Mesendoderm (in vitro differentiated cells): ENCODE measurements around the gene ZNF341. TPM values are rescaled to one million over a fixed set of nuclear protein-coding genes. Genes with fewer than 3 reads are reported as not detected.

ENCODE experiments used
- DNase-seq: peaks from one replicate; pipeline ENCODE4 v3.0.0; 2013
- H2AK5ac ChIP-seq: 2 replicates; pipeline ENCODE4 v1.6.1; 2013; ENCODE audit warnings: low read length, inconsistent platforms
- H2BK120ac ChIP-seq: 2 replicates; pipeline ENCODE4 v1.6.1; 2013; ENCODE audit warnings: low read depth, mild to moderate bottlenecking, low read length, moderate library complexity, mixed read lengths
- H2BK15ac ChIP-seq: replicated peaks from 2 replicates; pipeline ENCODE4 v1.6.1; 2013; ENCODE audit warnings: low read depth, mild to moderate bottlenecking, moderate library complexity
- H2BK5ac ChIP-seq: 2 replicates; pipeline ENCODE4 v1.6.1; 2013; ENCODE audit warnings: low read length, inconsistent platforms
- H3K18ac ChIP-seq: 2 replicates; pipeline ENCODE4 v1.6.1; 2013; ENCODE audit warnings: mild to moderate bottlenecking, low read length, mixed read lengths
- H3K23ac ChIP-seq: one replicate; pipeline ENCODE4 v1.6.1; 2013; ENCODE audit warnings: low read length
- H3K27ac ChIP-seq: 2 replicates; pipeline ENCODE4 v1.5.1; 2013; ENCODE audit warnings: low read depth, mild to moderate bottlenecking, inconsistent platforms, low read length, moderate library complexity
- H3K27me3 ChIP-seq: 2 replicates; pipeline ENCODE4 v1.6.1; 2013; ENCODE audit warnings: low read length, control low read depth, mild to moderate bottlenecking, inconsistent platforms; ENCODE audit not compliant: insufficient read depth, poor library complexity
- H3K36me3 ChIP-seq: 2 replicates; pipeline ENCODE4 v1.6.1; 2013; ENCODE audit warnings: low read length, inconsistent platforms; ENCODE audit not compliant: control insufficient read depth, insufficient read depth
- H3K4ac ChIP-seq: one replicate; pipeline ENCODE4 v1.6.1; 2013; ENCODE audit warnings: low read depth, mild to moderate bottlenecking, low read length, moderate library complexity
- H3K4me1 ChIP-seq: 2 replicates; pipeline ENCODE4 v1.6.1; 2013; ENCODE audit warnings: low read depth, low read length, inconsistent platforms; ENCODE audit not compliant: control insufficient read depth
- H3K4me2 ChIP-seq: 2 replicates; pipeline ENCODE4 v1.6.1; 2013; ENCODE audit warnings: low read length
- H3K4me3 ChIP-seq: 2 replicates; pipeline ENCODE4 v1.5.1; 2013; ENCODE audit warnings: mild to moderate bottlenecking, low read length
- H3K56ac ChIP-seq: one replicate; pipeline ENCODE4 v1.6.1; 2013; ENCODE audit warnings: low read length
- H3K79me1 ChIP-seq: 2 replicates; pipeline ENCODE4 v1.6.1; 2013; ENCODE audit warnings: low read length, inconsistent platforms
- H3K79me2 ChIP-seq: 2 replicates; pipeline ENCODE4 v1.6.1; 2013; ENCODE audit warnings: mild to moderate bottlenecking, low read length; ENCODE audit not compliant: control insufficient read depth, insufficient read depth
- H3K9ac ChIP-seq: 2 replicates; pipeline ENCODE4 v1.6.1; 2013; ENCODE audit warnings: low read length, inconsistent platforms
- H4K5ac ChIP-seq: one replicate; pipeline ENCODE4 v1.6.1; 2013; ENCODE audit warnings: low read length
- H4K8ac ChIP-seq: one replicate; pipeline ENCODE4 v1.6.1; 2013; ENCODE audit warnings: low read depth, mild to moderate bottlenecking, control low read depth, low read length, moderate library complexity
- WGBS: extraction: QIAGEN DNeasy Blood & Tissue Kit; methylation state at CpG from one replicate; pipeline ENCODE4 v1.1.7; 2013; ENCODE audit warnings: low lambda C conversion rate, missing lambda C conversion rate; ENCODE audit not compliant: insufficient coverage; ENCODE audit errors: extremely low coverage; 5-methylcytosine and 5-hydroxymethylcytosine counted together
- polyA plus RNA-seq, 2 experiments: library from polyadenylated mRNA; stranded (reverse); fragments of 200-250 nt; gene quantifications; one replicate each; pipeline ENCODE4 v1.2.3, GENCODE V29; 2013

The ZNF341 gene
- 3.3 TPM for polyA plus RNA-seq (2013, experiment 1 of 2)
- 3.1 TPM for polyA plus RNA-seq (2013, experiment 2 of 2)

GRCh38 chr20:33731693-33732165 lies at the start of gene ZNF341:
Gene ZNF341, plus strand, starts transcription at chr20:33731996. Its CDS starts 26 bp downstream, at chr20:33732022.
- Histone ChIP-seq H3K9ac (peak within 1 kb of the TSS; percentile 89), H3K18ac (peak within 1 kb of the TSS; percentile 96), H3K56ac (peak within 1 kb of the TSS; percentile 98), H3K4me3 (peak within 1 kb of the TSS; percentile 58), H3K27ac (peak within 1 kb of the TSS; percentile 81), H2BK120ac (peak within 1 kb of the TSS; percentile 77), H3K4me2 (peak within 1 kb of the TSS; percentile 97), H3K79me1 (no peaks in the 10 kb centered on the region), H3K36me3 (no peaks in the 10 kb centered on the region), H3K79me2 (no peaks in the 10 kb centered on the region), H2AK5ac (no peak within 1 kb of the TSS), H4K5ac (no peak within 1 kb of the TSS), H3K23ac (no peak within 1 kb of the TSS), H4K8ac (peak within 1 kb of the TSS; percentile 6), H2BK15ac (peak within 1 kb of the TSS; percentile 66), H3K4me1 (peaks cover 5% of the 10 kb centered on the region), H3K27me3 (no peaks in the 10 kb centered on the region), H2BK5ac (no peak within 1 kb of the TSS), H3K4ac (peak within 1 kb of the TSS; percentile 95)
- peak; percentile 91 for DNase-seq
- WGBS: no CpG with 5 or more reads among the region's 57 CpGs

DNA sequence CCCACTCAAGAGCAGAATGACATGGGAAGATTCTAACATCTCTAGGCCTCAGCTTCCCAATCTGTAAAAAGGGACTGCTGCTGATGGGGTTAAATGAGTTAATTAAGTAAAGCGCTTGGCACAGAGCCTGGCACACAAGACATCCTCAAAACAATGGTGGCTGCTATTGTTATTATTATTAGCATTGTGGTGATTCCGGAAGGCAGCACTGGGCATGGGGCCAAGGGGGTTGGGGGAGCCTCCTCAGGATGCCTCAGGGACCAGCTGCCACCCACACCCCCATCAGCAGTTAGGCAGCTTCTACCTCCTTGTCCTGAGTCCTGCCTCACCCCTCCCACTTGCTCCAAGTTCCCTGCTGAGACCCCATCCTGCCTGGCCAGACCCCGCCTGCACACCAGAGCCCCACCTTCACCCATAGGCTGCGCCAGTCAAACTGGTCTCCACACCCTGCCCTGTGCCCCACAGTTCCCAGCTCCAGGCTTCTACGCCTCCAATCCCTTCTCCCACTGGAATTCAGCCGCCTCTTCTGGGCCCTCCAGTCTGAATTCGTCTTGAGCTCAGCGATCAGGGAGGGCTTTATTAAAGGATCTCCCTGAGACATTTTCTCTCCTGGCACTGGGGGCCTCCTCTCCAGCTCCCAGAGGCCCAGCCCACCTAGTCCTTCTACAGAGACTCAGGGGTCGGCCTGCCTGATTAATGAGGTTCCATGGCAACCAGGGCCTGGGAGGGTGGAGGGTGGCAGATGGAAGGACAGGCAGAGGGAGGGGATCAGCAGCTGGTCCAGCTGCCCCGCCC lies 47.1 kb upstream of the ZNF341 start:
- no peaks in the 10 kb centered on the region for H3K36me3 ChIP-seq
- H3K4me3 ChIP-seq: peak overlapping the region; percentile 20
- no peak overlapping the region for H4K5ac ChIP-seq
- no peaks in the 10 kb centered on the region for H3K27me3 ChIP-seq
- H3K27ac ChIP-seq: no peak overlapping the region
- peaks cover 7% of the 10 kb centered on the region for H3K4me1 ChIP-seq
- H3K18ac ChIP-seq: no peak overlapping the region
- H3K56ac ChIP-seq: peak overlapping the region; percentile 77
- peaks cover 30% of the 10 kb centered on the region for H3K79me2 ChIP-seq
- no CpG with 5 or more reads among the region's 10 CpGs for WGBS
- H3K4ac ChIP-seq: no peak overlapping the region
- no peak overlapping the region for H2AK5ac ChIP-seq
- H2BK15ac ChIP-seq: no peak overlapping the region
- DNase-seq: peak; percentile 53
- H3K9ac ChIP-seq: peak overlapping the region; percentile 73
- no peak overlapping the region for H3K23ac ChIP-seq
- peak overlapping the region; percentile 52 for H3K4me2 ChIP-seq
- H2BK5ac ChIP-seq: no peak overlapping the region
- no peak overlapping the region for H4K8ac ChIP-seq
- no peak overlapping the region for H2BK120ac ChIP-seq
- peaks cover 19% of the 10 kb centered on the region for H3K79me1 ChIP-seq

- peak overlapping the region; percentile 66 for H3K4me3 ChIP-seq
- no peak overlapping the region for H2AK5ac ChIP-seq
- no peaks in the 10 kb centered on the region for H3K36me3 ChIP-seq
- H3K4ac ChIP-seq: peak overlapping the region; percentile 27
- peaks cover 19% of the 10 kb centered on the region for H3K79me1 ChIP-seq
- peak overlapping the region; percentile 52 for H3K4me2 ChIP-seq
- no peak overlapping the region for H4K5ac ChIP-seq
- H2BK15ac ChIP-seq: no peak overlapping the region
- H3K27ac ChIP-seq: peak overlapping the region; percentile 58
- H3K23ac ChIP-seq: no peak overlapping the region
- WGBS: no CpG with 5 or more reads among the region's 53 CpGs
- H3K79me2 ChIP-seq: peaks cover 30% of the 10 kb centered on the region
- H3K27me3 ChIP-seq: no peaks in the 10 kb centered on the region
- H2BK120ac ChIP-seq: no peak overlapping the region
- peak overlapping the region; percentile 73 for H3K9ac ChIP-seq
- H3K56ac ChIP-seq: peak overlapping the region; percentile 77
- H3K18ac ChIP-seq: peak overlapping the region; percentile 24
- H2BK5ac ChIP-seq: no peak overlapping the region
- peak; percentile 64 for DNase-seq
- H4K8ac ChIP-seq: no peak overlapping the region
- peaks cover 7% of the 10 kb centered on the region for H3K4me1 ChIP-seq
Observed at GRCh38 chr20:33685328-33686099, 46.3 kb upstream of the ZNF341 start.

- no peak within 1 kb of the TSS for H4K5ac ChIP-seq
- H3K36me3 ChIP-seq: no peaks in the 10 kb centered on the region
- no peaks in the 10 kb centered on the region for H3K27me3 ChIP-seq
- no peak within 1 kb of the TSS for H2BK5ac ChIP-seq
- no peak within 1 kb of the TSS for H2BK120ac ChIP-seq
- peak within 1 kb of the TSS; percentile 66 for H3K4me3 ChIP-seq
- peak within 1 kb of the TSS; percentile 27 for H3K4ac ChIP-seq
- WGBS: no CpG with 5 or more reads among the region's 101 CpGs
- peak within 1 kb of the TSS; percentile 73 for H3K9ac ChIP-seq
- H3K27ac ChIP-seq: peak within 1 kb of the TSS; percentile 58
- H3K18ac ChIP-seq: peak within 1 kb of the TSS; percentile 24
- H3K79me2 ChIP-seq: peaks cover 26% of the 10 kb centered on the region
- H3K79me1 ChIP-seq: peaks cover 12% of the 10 kb centered on the region
- H3K4me1 ChIP-seq: peaks cover 7% of the 10 kb centered on the region
- H2BK15ac ChIP-seq: no peak within 1 kb of the TSS
- H2AK5ac ChIP-seq: no peak within 1 kb of the TSS
- no peak within 1 kb of the TSS for H4K8ac ChIP-seq
- peak; percentile 98 for DNase-seq
- H3K56ac ChIP-seq: peak within 1 kb of the TSS; percentile 77
- peak within 1 kb of the TSS; percentile 61 for H3K4me2 ChIP-seq
- no peak within 1 kb of the TSS for H3K23ac ChIP-seq
Observed at GRCh38 chr20:33686100-33686983, 45.5 kb upstream of the ZNF341 start, which contains the start of gene E2F1. Gene E2F1, minus strand, starts transcription at chr20:33686385. Its CDS starts 121 bp downstream, at chr20:33686264.

DNA sequence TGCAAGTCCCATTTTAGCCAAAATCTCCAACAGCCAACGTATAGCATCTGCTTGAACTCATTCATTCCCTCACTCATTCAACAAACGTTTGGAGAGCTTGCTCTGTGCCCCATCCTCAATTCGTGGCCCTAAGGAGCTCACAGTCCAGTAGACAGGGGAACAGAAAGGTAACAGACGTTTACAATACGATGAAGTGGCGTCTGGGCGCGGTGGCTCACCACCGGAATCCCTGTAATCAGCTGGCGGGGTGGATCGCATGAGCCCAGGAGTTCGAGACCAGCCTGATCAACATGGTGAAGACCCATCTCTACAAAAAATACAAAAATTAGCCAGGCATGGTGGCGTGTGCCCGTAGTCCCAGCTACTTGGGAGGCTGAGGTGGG lies 44.8 kb upstream of the ZNF341 start:
- peaks cover 12% of the 10 kb centered on the region for H3K79me1 ChIP-seq
- H3K23ac ChIP-seq: no peak overlapping the region
- no peaks in the 10 kb centered on the region for H3K36me3 ChIP-seq
- H3K4me1 ChIP-seq: peaks cover 7% of the 10 kb centered on the region
- H4K5ac ChIP-seq: no peak overlapping the region
- no peak overlapping the region for H2BK120ac ChIP-seq
- no peak overlapping the region for H4K8ac ChIP-seq
- H3K79me2 ChIP-seq: peaks cover 23% of the 10 kb centered on the region
- no peak overlapping the region for H3K18ac ChIP-seq
- no CpG with 5 or more reads among the region's 14 CpGs for WGBS
- no peak overlapping the region for H3K4ac ChIP-seq
- peak overlapping the region; percentile 73 for H3K56ac ChIP-seq
- peak overlapping the region; percentile 47 for H3K9ac ChIP-seq
- no peak overlapping the region for H3K4me3 ChIP-seq
- peak overlapping the region; percentile 61 for H3K4me2 ChIP-seq
- DNase-seq: no peak
- H3K27ac ChIP-seq: no peak overlapping the region
- no peaks in the 10 kb centered on the region for H3K27me3 ChIP-seq
- no peak overlapping the region for H2AK5ac ChIP-seq
- no peak overlapping the region for H2BK15ac ChIP-seq
- H2BK5ac ChIP-seq: no peak overlapping the region
